Neural cell (in vitro differentiated cells): ENCODE results near the gene PTPRD. TPM values are rescaled to one million over a fixed set of nuclear protein-coding genes. Genes with fewer than 3 reads are reported as not detected.

ENCODE experiments used
- H2AFZ ChIP-seq: fragments of 200-600, 300-800 bp; sonication (generic), shearing (Covaris generic); 2 replicates; pipeline ENCODE4 v1.6.0; 2014; ENCODE audit warnings: low read depth, mild to moderate bottlenecking, antibody characterized with exemption, low read length, moderate library complexity
- H3F3A ChIP-seq: fragments of 200-600 bp; shearing (Covaris generic); 2 replicates; pipeline ENCODE4 v1.6.1; 2016; ENCODE audit warnings: mild to moderate bottlenecking, moderate library complexity, mixed read lengths, antibody characterized with exemption, low read length; ENCODE audit not compliant: insufficient read depth, poor library complexity, severe bottlenecking
- H3K27ac ChIP-seq: fragments of 200-600, 300-800 bp; sonication (generic), shearing (Covaris generic); 2 replicates; pipeline ENCODE4 v1.5.1; 2014; ENCODE audit warnings: mild to moderate bottlenecking, low read length, moderate library complexity
- H3K27me3 ChIP-seq: fragments of 300-800, 200-600 bp; sonication (generic), shearing (Covaris generic); 2 replicates; pipeline ENCODE4 v1.6.0; 2014; ENCODE audit warnings: mild to moderate bottlenecking, low read depth, low read length, moderate library complexity; ENCODE audit not compliant: insufficient read depth
- H3K36me3 ChIP-seq: fragments of 300-800, 200-600 bp; sonication (generic), shearing (Covaris generic); 2 replicates; pipeline ENCODE4 v1.5.1; 2014; ENCODE audit warnings: mild to moderate bottlenecking, antibody characterized with exemption, low read length, moderate library complexity; ENCODE audit not compliant: insufficient read depth
- H3K4me2 ChIP-seq: fragments of 300-800, 200-600 bp; sonication (generic), shearing (Covaris generic); 2 replicates; pipeline ENCODE4 v1.6.0; 2014; ENCODE audit warnings: mild to moderate bottlenecking, low read length
- H3K4me3 ChIP-seq: fragments of 300-800, 200-600 bp; sonication (generic), shearing (Covaris generic); 2 replicates; pipeline ENCODE4 v1.5.1; 2014; ENCODE audit warnings: mild to moderate bottlenecking, low read length, moderate library complexity
- H3K79me2 ChIP-seq: fragments of 200-600 bp; shearing (Covaris generic); replicated peaks from 2 replicates; pipeline ENCODE4 v1.6.0; 2014; ENCODE audit warnings: mild to moderate bottlenecking, low read length, moderate library complexity; ENCODE audit not compliant: insufficient read depth
- H3K9ac ChIP-seq: fragments of 300-800, 200-600 bp; sonication (generic), shearing (Covaris generic); 2 replicates; pipeline ENCODE4 v1.6.1; 2016; ENCODE audit warnings: mild to moderate bottlenecking, low read length, mixed read lengths
- H3K9me2 ChIP-seq: fragments of 200-600 bp; shearing (Covaris generic); 2 replicates; pipeline ENCODE4 v1.6.1; 2016; ENCODE audit warnings: mild to moderate bottlenecking, low read length, mixed read lengths; ENCODE audit not compliant: insufficient read depth
- H3K9me3 ChIP-seq: fragments of 200-600, 300-800 bp; sonication (generic), shearing (Covaris generic); 2 replicates; pipeline ENCODE4 v1.6.1; 2016; ENCODE audit warnings: mild to moderate bottlenecking, mixed run types, low read length, moderate library complexity, mixed read lengths
- H4K20me1 ChIP-seq: fragments of 200-600 bp; shearing (Covaris generic); 2 replicates; pipeline ENCODE4 v1.6.1; 2016; ENCODE audit warnings: mild to moderate bottlenecking, mixed run types; ENCODE audit not compliant: insufficient read depth
- CTCF ChIP-seq: fragments of 450-650 bp; IDR thresholded peaks from 2 replicates; pipeline ENCODE4 v1.5.1; 2014; ENCODE audit warnings: antibody characterized with exemption, mild to moderate bottlenecking, moderate library complexity; ENCODE audit not compliant: poor library complexity, severe bottlenecking
- EP300 ChIP-seq: fragments of 450-650 bp; conservative IDR thresholded peaks from 2 replicates; pipeline ENCODE4 v1.6.1; 2014; ENCODE audit warnings: antibody characterized with exemption, mild to moderate bottlenecking, moderate library complexity; ENCODE audit not compliant: poor library complexity, severe bottlenecking
- EZH2 ChIP-seq: fragments of 200-600, 300-800 bp; shearing (Covaris generic), sonication (generic); IDR thresholded peaks from 2 replicates; pipeline ENCODE4 v1.6.1; 2014; ENCODE audit warnings: antibody characterized with exemption, low read length, borderline replicate concordance, mild to moderate bottlenecking; ENCODE audit not compliant: insufficient read depth, poor library complexity, severe bottlenecking
- MXI1 ChIP-seq: fragments of 450-650 bp; conservative IDR thresholded peaks from 2 replicates; pipeline ENCODE4 v1.6.1; 2014; ENCODE audit warnings: antibody characterized with exemption, mild to moderate bottlenecking; ENCODE audit not compliant: poor library complexity, severe bottlenecking
- POLR2AphosphoS5 ChIP-seq: IDR thresholded peaks from 2 replicates; pipeline ENCODE4 v1.6.1; 2012
- RAD21 ChIP-seq: fragments of 450-650 bp; conservative IDR thresholded peaks from 2 replicates; pipeline ENCODE4 v1.6.1; 2014; ENCODE audit warnings: antibody characterized with exemption, mild to moderate bottlenecking, moderate library complexity
- SMC3 ChIP-seq: fragments of 450-650 bp; conservative IDR thresholded peaks from 2 replicates; pipeline ENCODE4 v1.6.1; 2014; ENCODE audit warnings: antibody characterized with exemption, mild to moderate bottlenecking, moderate library complexity; ENCODE audit not compliant: poor library complexity
- TAF1 ChIP-seq: IDR thresholded peaks from 2 replicates; pipeline ENCODE4 v1.6.1; 2012; ENCODE audit warnings: low read depth
- polyA plus RNA-seq: library from polyadenylated mRNA; depleted of rRNA; stranded (reverse); fragments of >200 nt; gene quantifications from 2 replicates; pipeline ENCODE4 v1.2.3, GENCODE V29; 2014
- TF ChIP-seq, protein P1 (sequence below): IDR thresholded peaks from 2 replicates; pipeline ENCODE4 v1.6.1; 2012; ENCODE audit warnings: borderline replicate concordance

The PTPRD gene
- polyA plus RNA-seq, 1 donor from 2014 or later: 143 TPM

- Histone ChIP-seq H3F3A (no peaks in the 10 kb centered on the region), H4K20me1 (no peaks in the 10 kb centered on the region), H3K27me3 (no peaks in the 10 kb centered on the region), H3K36me3 (no peaks in the 10 kb centered on the region), H2AFZ (no peak overlapping the region), H3K4me2 (no peak overlapping the region), H3K9me2 (no peaks in the 10 kb centered on the region), H3K9me3 (no peaks in the 10 kb centered on the region), H3K4me3 (no peak overlapping the region), H3K27ac (no peak overlapping the region), H3K79me2 (no peaks in the 10 kb centered on the region), H3K9ac (no peak overlapping the region)
- TF ChIP-seq POLR2AphosphoS5 (no peak), SMC3 (no peak)
Measured at GRCh38 chr9:9538356-9538755, 1074.4 kb downstream of the PTPRD start.

GRCh38 chr9:9536523-9536922 is 1076.3 kb downstream of the PTPRD start:
- Histone ChIP-seq H3K27me3 (no peaks in the 10 kb centered on the region), H3K4me3 (no peak overlapping the region), H3K9me2 (no peaks in the 10 kb centered on the region), H3K9ac (no peak overlapping the region), H3F3A (no peaks in the 10 kb centered on the region), H3K27ac (no peak overlapping the region), H3K36me3 (no peaks in the 10 kb centered on the region), H2AFZ (no peak overlapping the region), H4K20me1 (no peaks in the 10 kb centered on the region), H3K9me3 (no peaks in the 10 kb centered on the region), H3K79me2 (no peaks in the 10 kb centered on the region), H3K4me2 (no peak overlapping the region)
- no peak for TF ChIP-seq CTCF
- no peak for TF ChIP-seq EZH2
- TF ChIP-seq EP300: peak; percentile 14

GRCh38 chr9:9523476-9524139 is 1089.2 kb downstream of the PTPRD start:
- Histone ChIP-seq H2AFZ (no peak overlapping the region), H3K9ac (no peak overlapping the region), H3K4me3 (no peak overlapping the region), H3K27ac (no peak overlapping the region), H4K20me1 (no peaks in the 10 kb centered on the region), H3K27me3 (no peaks in the 10 kb centered on the region), H3K79me2 (no peaks in the 10 kb centered on the region), H3K9me3 (no peaks in the 10 kb centered on the region), H3K4me2 (no peak overlapping the region), H3K36me3 (no peaks in the 10 kb centered on the region), H3F3A (no peaks in the 10 kb centered on the region), H3K9me2 (no peaks in the 10 kb centered on the region)
- no peak for TF ChIP-seq RAD21
- TF ChIP-seq TAF1: no peak
- no peak for TF ChIP-seq EP300
- TF ChIP-seq POLR2AphosphoS5: no peak
- TF ChIP-seq EZH2: no peak
- TF ChIP-seq CTCF: no peak
- TF ChIP-seq, protein P1, sequence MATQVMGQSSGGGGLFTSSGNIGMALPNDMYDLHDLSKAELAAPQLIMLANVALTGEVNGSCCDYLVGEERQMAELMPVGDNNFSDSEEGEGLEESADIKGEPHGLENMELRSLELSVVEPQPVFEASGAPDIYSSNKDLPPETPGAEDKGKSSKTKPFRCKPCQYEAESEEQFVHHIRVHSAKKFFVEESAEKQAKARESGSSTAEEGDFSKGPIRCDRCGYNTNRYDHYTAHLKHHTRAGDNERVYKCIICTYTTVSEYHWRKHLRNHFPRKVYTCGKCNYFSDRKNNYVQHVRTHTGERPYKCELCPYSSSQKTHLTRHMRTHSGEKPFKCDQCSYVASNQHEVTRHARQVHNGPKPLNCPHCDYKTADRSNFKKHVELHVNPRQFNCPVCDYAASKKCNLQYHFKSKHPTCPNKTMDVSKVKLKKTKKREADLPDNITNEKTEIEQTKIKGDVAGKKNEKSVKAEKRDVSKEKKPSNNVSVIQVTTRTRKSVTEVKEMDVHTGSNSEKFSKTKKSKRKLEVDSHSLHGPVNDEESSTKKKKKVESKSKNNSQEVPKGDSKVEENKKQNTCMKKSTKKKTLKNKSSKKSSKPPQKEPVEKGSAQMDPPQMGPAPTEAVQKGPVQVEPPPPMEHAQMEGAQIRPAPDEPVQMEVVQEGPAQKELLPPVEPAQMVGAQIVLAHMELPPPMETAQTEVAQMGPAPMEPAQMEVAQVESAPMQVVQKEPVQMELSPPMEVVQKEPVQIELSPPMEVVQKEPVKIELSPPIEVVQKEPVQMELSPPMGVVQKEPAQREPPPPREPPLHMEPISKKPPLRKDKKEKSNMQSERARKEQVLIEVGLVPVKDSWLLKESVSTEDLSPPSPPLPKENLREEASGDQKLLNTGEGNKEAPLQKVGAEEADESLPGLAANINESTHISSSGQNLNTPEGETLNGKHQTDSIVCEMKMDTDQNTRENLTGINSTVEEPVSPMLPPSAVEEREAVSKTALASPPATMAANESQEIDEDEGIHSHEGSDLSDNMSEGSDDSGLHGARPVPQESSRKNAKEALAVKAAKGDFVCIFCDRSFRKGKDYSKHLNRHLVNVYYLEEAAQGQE: no peak
- TF ChIP-seq MXI1: no peak
- no peak for TF ChIP-seq SMC3
